ENCODE results near the gene CDCP2. TPM values are rescaled to one million over a fixed set of nuclear protein-coding genes. Genes with fewer than 3 reads are reported as not detected.

Gene CDCP2
- polyA plus RNA-seq (2013), result not detected

GRCh38 chr1:54152696-54153095 lies at the start of gene CDCP2:
Gene CDCP2 (minus strand): TSS chr1:54153000. CDS start chr1:54152922, 78 bp downstream.
- no peaks in the 10 kb centered on the region for H3K36me3 ChIP-seq (ENCODE audit: control insufficient read depth in 4 of 4, insufficient read depth in 4 of 4, low read length in 3 of 4)
- H3K27ac ChIP-seq (ENCODE audit: insufficient read depth in 1 of 2, low read depth in 1 of 2, low read length in 2 of 2, poor library complexity in 1 of 2, severe bottlenecking in 2 of 2), result no peak within 1 kb of the TSS
- peaks cover 0 to 11% (median 5%) of the 10 kb centered on the region in 4 experiments for H3K4me1 ChIP-seq (ENCODE audit: control extremely low read depth in 1 of 4, control insufficient read depth in 4 of 4, insufficient read depth in 4 of 4, low read length in 3 of 4)
- no peaks in the 10 kb centered on the region for H3K9me3 ChIP-seq (ENCODE audit: control extremely low read depth in 1 of 5, control insufficient read depth in 4 of 5, insufficient read depth in 2 of 5, low read depth in 1 of 5, low read length in 4 of 5)
- DNase-seq, result no peak
- H3K27me3 ChIP-seq (replicated peaks in 2 of 5; ENCODE audit: control insufficient read depth in 4 of 5, insufficient read depth in 5 of 5, low read length in 4 of 5), result no peaks in the 10 kb centered on the region
- ChIA-PET POLR2A (no interaction called here), CTCF (no interaction called here)
- WGBS (ENCODE audit: insufficient coverage), result 98% methylated on average over 5 of the region's 5 CpGs
- H3K4me3 ChIP-seq (ENCODE audit: control insufficient read depth in 1 of 7, extremely low read depth in 1 of 7, insufficient read depth in 4 of 7, low read depth in 2 of 7, low read length in 6 of 7), result no peak within 1 kb of the TSS

GRCh38 chr1:54200519-54200997 lies 47.8 kb upstream of the CDCP2 start:
- DNase-seq, result no peak
- POLR2A ChIA-PET, result interaction anchor here (0.6 to 1.0 kb wide), 3 partner anchors 25 to 31 kb away, joined by 3 to 4 read pairs (median 3); no protein-coding TSS in a partner anchor

GRCh38 chr1:54199765-54200518 lies 47.1 kb upstream of the CDCP2 start, which contains the start of the genes CYB5RL and MRPL37:
Gene CYB5RL (minus strand): TSS chr1:54200030. CDS start chr1:54195616, 4,414 bp downstream.
Gene MRPL37 (plus strand): TSS chr1:54200167. CDS start chr1:54200244, 77 bp downstream.
- H3K27ac ChIP-seq (ENCODE audit: insufficient read depth in 1 of 2, low read depth in 1 of 2, low read length in 2 of 2, poor library complexity in 1 of 2, severe bottlenecking in 2 of 2), result peak within 1 kb of the TSS; percentile 53 to 85
- ChIA-PET POLR2A (interaction anchor here (1.0 kb wide), 1 partner anchor 29 kb away, joined by 3 read pairs; no protein-coding TSS in a partner anchor), CTCF (interaction anchor here (0.6 to 1.3 kb wide), 4 partner anchors 9 to 257 kb away, joined by 3 to 7 read pairs (median 4); no protein-coding TSS in a partner anchor)
- H3K36me3 ChIP-seq (ENCODE audit: control insufficient read depth in 4 of 4, insufficient read depth in 4 of 4, low read length in 3 of 4), result peaks cover 3 to 23% (median 21%) of the 10 kb centered on the region in 4 experiments
- H3K4me1 ChIP-seq (ENCODE audit: control extremely low read depth in 1 of 4, control insufficient read depth in 4 of 4, insufficient read depth in 4 of 4, low read length in 3 of 4), result peaks cover 10 to 27% (median 22%) of the 10 kb centered on the region in 4 experiments
- no peaks in the 10 kb centered on the region for H3K27me3 ChIP-seq (replicated peaks in 2 of 5; ENCODE audit: control insufficient read depth in 4 of 5, insufficient read depth in 5 of 5, low read length in 4 of 5)
- H3K4me3 ChIP-seq (ENCODE audit: control insufficient read depth in 1 of 7, extremely low read depth in 1 of 7, insufficient read depth in 4 of 7, low read depth in 2 of 7, low read length in 6 of 7), result peak within 1 kb of the TSS; percentile 75 to 97 (median 94)
- WGBS (ENCODE audit: insufficient coverage), result under 1% methylated on average over 35 of the region's 51 CpGs
- DNase-seq, result peak; percentile 95 to 96 (median 96)
- H3K9me3 ChIP-seq (ENCODE audit: control extremely low read depth in 1 of 5, control insufficient read depth in 4 of 5, insufficient read depth in 2 of 5, low read depth in 1 of 5, low read length in 4 of 5), result no peaks in the 10 kb centered on the region

More at GRCh38 chr1:54200519-54200997, 47.8 kb upstream of the CDCP2 start:
- WGBS (ENCODE audit: insufficient coverage), result under 1% methylated on average over 15 of the region's 15 CpGs
- no peaks in the 10 kb centered on the region for H3K27me3 ChIP-seq (replicated peaks in 2 of 5; ENCODE audit: control insufficient read depth in 4 of 5, insufficient read depth in 5 of 5, low read length in 4 of 5)
- no peaks in the 10 kb centered on the region for H3K9me3 ChIP-seq (ENCODE audit: control extremely low read depth in 1 of 5, control insufficient read depth in 4 of 5, insufficient read depth in 2 of 5, low read depth in 1 of 5, low read length in 4 of 5)
- CTCF ChIA-PET, result interaction anchor here (0.6 to 1.3 kb wide), 5 partner anchors 10 to 256 kb away, joined by 3 to 7 read pairs (median 5); no protein-coding TSS in a partner anchor
- peaks cover 10 to 27% (median 22%) of the 10 kb centered on the region in 4 experiments for H3K4me1 ChIP-seq (ENCODE audit: control extremely low read depth in 1 of 4, control insufficient read depth in 4 of 4, insufficient read depth in 4 of 4, low read length in 3 of 4)
- H3K36me3 ChIP-seq (ENCODE audit: control insufficient read depth in 4 of 4, insufficient read depth in 4 of 4, low read length in 3 of 4), result peaks cover 4 to 22% (median 21%) of the 10 kb centered on the region in 4 experiments
- peak overlapping the region; percentile 75 to 97 (median 94) for H3K4me3 ChIP-seq (ENCODE audit: control insufficient read depth in 1 of 7, extremely low read depth in 1 of 7, insufficient read depth in 4 of 7, low read depth in 2 of 7, low read length in 6 of 7)
- peak overlapping the region; percentile 53 to 85 for H3K27ac ChIP-seq (ENCODE audit: insufficient read depth in 1 of 2, low read depth in 1 of 2, low read length in 2 of 2, poor library complexity in 1 of 2, severe bottlenecking in 2 of 2)

- no peaks in the 10 kb centered on the region for H3K27me3 ChIP-seq (replicated peaks in 2 of 5; ENCODE audit: control insufficient read depth in 4 of 5, insufficient read depth in 5 of 5, low read length in 4 of 5)
- 8% methylated on average over 14 of the region's 17 CpGs for WGBS (ENCODE audit: insufficient coverage)
- H3K9me3 ChIP-seq (ENCODE audit: control extremely low read depth in 1 of 5, control insufficient read depth in 4 of 5, insufficient read depth in 2 of 5, low read depth in 1 of 5, low read length in 4 of 5), result no peaks in the 10 kb centered on the region
- H3K4me1 ChIP-seq (ENCODE audit: control extremely low read depth in 1 of 4, control insufficient read depth in 4 of 4, insufficient read depth in 4 of 4, low read length in 3 of 4), result peaks cover 10 to 27% (median 22%) of the 10 kb centered on the region in 4 experiments
- no peak for DNase-seq
- H3K4me3 ChIP-seq (ENCODE audit: control insufficient read depth in 1 of 7, extremely low read depth in 1 of 7, insufficient read depth in 4 of 7, low read depth in 2 of 7, low read length in 6 of 7), result peak overlapping the region; percentile 75 to 97 (median 94)
- peak overlapping the region; percentile 51 to 85 for H3K27ac ChIP-seq (ENCODE audit: insufficient read depth in 1 of 2, low read depth in 1 of 2, low read length in 2 of 2, poor library complexity in 1 of 2, severe bottlenecking in 2 of 2)
- ChIA-PET POLR2A (interaction anchor here (1.0 kb wide), 1 partner anchor 30 kb away, joined by 3 read pairs; no protein-coding TSS in a partner anchor), CTCF (interaction anchor here (1.0 to 1.5 kb wide), 3 partner anchors 8 to 122 kb away, joined by 3 to 7 read pairs (median 3); no protein-coding TSS in a partner anchor)
- H3K36me3 ChIP-seq (ENCODE audit: control insufficient read depth in 4 of 4, insufficient read depth in 4 of 4, low read length in 3 of 4), result peaks cover 3 to 24% (median 21%) of the 10 kb centered on the region in 4 experiments
These were observed 46.5 kb upstream of the CDCP2 start for GRCh38 chr1:54199151-54199764.

GRCh38 chr1:54193453-54193852 lies 40.7 kb upstream of the CDCP2 start:
- Histone ChIP-seq H3K36me3 (ENCODE audit: control insufficient read depth in 4 of 4, insufficient read depth in 4 of 4, low read length in 3 of 4) (peaks cover 13 to 54% (median 39%) of the 10 kb centered on the region in 4 experiments), H3K27me3 (replicated peaks in 2 of 5; ENCODE audit: control insufficient read depth in 4 of 5, insufficient read depth in 5 of 5, low read length in 4 of 5) (no peaks in the 10 kb centered on the region), H3K4me1 (ENCODE audit: control extremely low read depth in 1 of 4, control insufficient read depth in 4 of 4, insufficient read depth in 4 of 4, low read length in 3 of 4) (no peaks in the 10 kb centered on the region), H3K4me3 (ENCODE audit: control insufficient read depth in 1 of 7, extremely low read depth in 1 of 7, insufficient read depth in 4 of 7, low read depth in 2 of 7, low read length in 6 of 7) (no peak overlapping the region), H3K27ac (ENCODE audit: insufficient read depth in 1 of 2, low read depth in 1 of 2, low read length in 2 of 2, poor library complexity in 1 of 2, severe bottlenecking in 2 of 2) (no peak overlapping the region), H3K9me3 (ENCODE audit: control extremely low read depth in 1 of 5, control insufficient read depth in 4 of 5, insufficient read depth in 2 of 5, low read depth in 1 of 5, low read length in 4 of 5) (no peaks in the 10 kb centered on the region)
- ChIA-PET POLR2A (no interaction called here), CTCF (interaction anchor here (1.2 kb wide), 1 partner anchor 36 kb away, joined by 4 read pairs; no protein-coding TSS in a partner anchor)
- 92% methylated on average over 2 of the region's 5 CpGs for WGBS (ENCODE audit: insufficient coverage)
- DNase-seq, result no peak

GRCh38 chr1:54191525-54191924 lies 38.7 kb upstream of the CDCP2 start:
- Histone ChIP-seq H3K27me3 (replicated peaks in 2 of 5; ENCODE audit: control insufficient read depth in 4 of 5, insufficient read depth in 5 of 5, low read length in 4 of 5) (no peaks in the 10 kb centered on the region), H3K9me3 (ENCODE audit: control extremely low read depth in 1 of 5, control insufficient read depth in 4 of 5, insufficient read depth in 2 of 5, low read depth in 1 of 5, low read length in 4 of 5) (no peaks in the 10 kb centered on the region), H3K27ac (ENCODE audit: insufficient read depth in 1 of 2, low read depth in 1 of 2, low read length in 2 of 2, poor library complexity in 1 of 2, severe bottlenecking in 2 of 2) (no peak overlapping the region), H3K36me3 (ENCODE audit: control insufficient read depth in 4 of 4, insufficient read depth in 4 of 4, low read length in 3 of 4) (peaks cover 13 to 67% (median 49%) of the 10 kb centered on the region in 4 experiments), H3K4me3 (ENCODE audit: control insufficient read depth in 1 of 7, extremely low read depth in 1 of 7, insufficient read depth in 4 of 7, low read depth in 2 of 7, low read length in 6 of 7) (no peak overlapping the region), H3K4me1 (ENCODE audit: control extremely low read depth in 1 of 4, control insufficient read depth in 4 of 4, insufficient read depth in 4 of 4, low read length in 3 of 4) (no peaks in the 10 kb centered on the region)
- no CpG with 5 or more reads among the region's 1 CpG for WGBS (ENCODE audit: insufficient coverage)
- no peak for DNase-seq
- POLR2A ChIA-PET, result no interaction called here
- CTCF ChIA-PET, result interaction anchor here (1.6 kb wide), 1 partner anchor 8 kb away, joined by 7 read pairs; the partner anchor contains the start of genes CYB5RL and MRPL37

All from common myeloid progenitor, CD34-positive (primary cell).